ENCODE measurements around the gene STARD3.

DNA sequence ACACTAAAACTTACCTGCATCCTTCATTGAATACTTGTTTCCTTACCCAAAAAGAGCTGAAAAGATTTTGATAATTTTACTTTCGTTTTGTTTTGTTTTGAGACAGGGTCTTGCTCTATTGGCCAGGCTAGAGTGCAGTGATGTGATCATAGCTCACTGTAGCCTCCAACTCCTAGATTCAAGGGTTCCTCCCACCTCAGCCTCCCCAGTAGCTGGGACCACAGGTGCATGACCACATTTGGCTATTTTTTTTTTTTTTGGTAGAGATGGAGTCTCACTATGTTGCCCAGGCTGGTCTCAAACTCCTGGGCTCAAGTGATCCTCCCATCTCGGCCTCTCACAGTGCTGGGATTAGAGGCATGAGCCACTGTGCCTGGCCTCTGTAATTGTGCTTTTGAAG is 18.2 kb downstream of the STARD3 start:
- no peak for TF ChIP-seq SUZ12 (IDR thresholded peaks at IDR 0.05)
- TF ChIP-seq ZNF384 (IDR thresholded peaks at IDR 0.05) = no peak
- no peak for TF ChIP-seq ELF4 (IDR thresholded peaks at IDR 0.05)
- TF ChIP-seq SP1 (IDR thresholded peaks at IDR 0.05) = no peak
- TF ChIP-seq CTBP1 (IDR thresholded peaks at IDR 0.05; ENCODE audit: borderline replicate concordance) = no peak
- no peak for TF ChIP-seq L3MBTL2 (conservative IDR thresholded peaks at IDR 0.05)
- TF ChIP-seq FOXK2 (IDR thresholded peaks at IDR 0.05) = no peak
- TF ChIP-seq HDGF (IDR thresholded peaks at IDR 0.05; ENCODE audit: borderline replicate concordance) = no peak
- no peak for TF ChIP-seq LEF1 (IDR thresholded peaks at IDR 0.05; ENCODE audit: borderline replicate concordance)
- no peak for TF ChIP-seq FOXM1 (IDR thresholded peaks at IDR 0.05; ENCODE audit: borderline replicate concordance)

All from HEK293T (cell line).